CD4-positive, alpha-beta memory T cell (primary cell): Measurements from ENCODE around the gene UTP25. TPM values are rescaled to one million over a fixed set of nuclear protein-coding genes. Genes with fewer than 3 reads are reported as not detected.
"Not testable (repeated sequence)": the region's sequence is repeated elsewhere in the genome, so short reads cannot be mapped to it uniquely, and the experiment has no call there.

Experiments used
- CTCF ChIA-PET: fragments of 350-600 bp; sonication (Branson Sonifier 250); formaldehyde crosslinking; loops from one replicate; lab custom pipeline; 2021; ENCODE audit warnings: inconsistent platforms; ENCODE audit not compliant: partially characterized antibody; lab: Charles Lee
- POLR2A ChIA-PET: fragments of 350-600 bp; sonication (Branson Sonifier 250); formaldehyde crosslinking; loops from one replicate; lab custom pipeline; 2021; ENCODE audit not compliant: partially characterized antibody; lab: Charles Lee
- DNase-seq, 5 donors: peaks; one replicate each; pipeline versions ENCODE4 v3.0.0 to v3.0.0-alpha.2; 2020 to 2022; ENCODE audit warnings: mixed read lengths in 1 of 5
- H3K27ac ChIP-seq: one replicate; pipeline ENCODE4 v1.7.0; 2013; ENCODE audit warnings: low read depth, low read length
- H3K27me3 ChIP-seq: 2 replicates; pipeline ENCODE4 v1.7.0; 2013; ENCODE audit warnings: mild to moderate bottlenecking, low read length, moderate library complexity; ENCODE audit not compliant: insufficient read depth
- H3K36me3 ChIP-seq: 2 replicates; pipeline ENCODE4 v1.7.0; 2013; ENCODE audit warnings: mild to moderate bottlenecking, low read length, moderate library complexity; ENCODE audit not compliant: insufficient read depth
- H3K4me1 ChIP-seq: 2 replicates; pipeline ENCODE4 v1.7.0; 2013; ENCODE audit warnings: mild to moderate bottlenecking, low read length, moderate library complexity; ENCODE audit not compliant: insufficient read depth
- H3K4me3 ChIP-seq, 2 donors: one replicate each; pipeline ENCODE4 v1.7.0; 2013; ENCODE audit warnings: low read length in 2 of 2, mild to moderate bottlenecking in 1 of 2
- H3K9me3 ChIP-seq, 2 donors: one replicate each; pipeline ENCODE4 v1.7.0; 2013; ENCODE audit warnings: low read length in 2 of 2, control low read depth in 1 of 2; ENCODE audit not compliant: control insufficient read depth in 1 of 2
- H3K27ac Mint-ChIP-seq, 7 donors: one replicate each; pipeline ENCODE4 v1.8.0; 2020 to 2021; ENCODE audit warnings: mixed read lengths in 7 of 7, mild to moderate bottlenecking in 6 of 7, inconsistent platforms in 3 of 7, moderate library complexity in 3 of 7
- H3K27me3 Mint-ChIP-seq, 2 donors: one replicate each; pipeline ENCODE4 v1.8.0; 2020 to 2021; ENCODE audit warnings: mixed read lengths in 2 of 2
- H3K36me3 Mint-ChIP-seq, 2 donors: one replicate each; pipeline ENCODE4 v1.8.0; 2020 to 2021; ENCODE audit warnings: mixed read lengths in 2 of 2, inconsistent platforms in 1 of 2, mild to moderate bottlenecking in 1 of 2
- H3K4me1 Mint-ChIP-seq, 4 donors: one replicate each; pipeline ENCODE4 v1.8.0; 2020 to 2021; ENCODE audit warnings: mixed read lengths in 4 of 4, mild to moderate bottlenecking in 1 of 4
- H3K4me3 Mint-ChIP-seq, 8 donors: one replicate each; pipeline ENCODE4 v1.8.0; 2020 to 2021; ENCODE audit warnings: mixed read lengths in 8 of 8, mild to moderate bottlenecking in 7 of 8, moderate library complexity in 6 of 8, inconsistent platforms in 3 of 8
- H3K9me3 Mint-ChIP-seq, 8 donors: one replicate each; pipeline ENCODE4 v1.8.0; 2020 to 2021; ENCODE audit warnings: mixed read lengths in 8 of 8, mild to moderate bottlenecking in 5 of 8, inconsistent platforms in 3 of 8, moderate library complexity in 1 of 8
- intact Hi-C: fragments of 100-400 bp; cut with micrococcal nuclease; formaldehyde crosslinking; loops from one replicate; pipeline ENCODE4 v1.15.1; 2023
- polyA plus RNA-seq, 2 donors: library from polyadenylated mRNA; unstranded; fragments of 300-500 nt; fragmentation: Illumina TruSeq; gene quantifications; one replicate each; pipeline ENCODE4 v1.2.3, GENCODE V29; 2021
- total RNA-seq, 2 experiments: library from RNA; stranded (reverse); gene quantifications; one replicate each; pipeline ENCODE4 v1.2.3, GENCODE V29; 2021

Gene UTP25
- total and polyA plus RNA-seq, 4 experiments from 2014 or later = 3.7 to 13.6 (median 9.4) TPM

- Histone ChIP-seq H3K4me1 (no peaks in the 10 kb centered on the region), H3K4me3 (no peak overlapping the region), H3K27ac (no peak overlapping the region), H3K9me3 (no peaks in the 10 kb centered on the region), H3K36me3 (no peaks in the 10 kb centered on the region), H3K27me3 (no peaks in the 10 kb centered on the region)
- Mint-ChIP-seq H3K4me3 (no peak overlapping the region), H3K27ac (no peak overlapping the region), H3K9me3 (no peaks in the 10 kb centered on the region), H3K36me3 (no peaks in the 10 kb centered on the region), H3K27me3 (peaks cover 32 to 40% of the 10 kb centered on the region in 2 donors), H3K4me1 (no peaks in the 10 kb centered on the region)
- ChIA-PET CTCF (interaction anchor here (1.6 kb wide), 1 partner anchor 23 kb away, joined by 4 read pairs; no protein-coding TSS in a partner anchor), POLR2A (no interaction called here)
- no peak for DNase-seq
- intact Hi-C loops = no loop called here
Measured at GRCh38 chr1:209883341-209883971, 55.7 kb downstream of the UTP25 start.

GRCh38 chr1:209884249-209884648, 56.5 kb downstream of the UTP25 start:
- ChIA-PET POLR2A (no interaction called here), CTCF (interaction anchor here (1.6 kb wide), 1 partner anchor 24 kb away, joined by 4 read pairs; no protein-coding TSS in a partner anchor)
- intact Hi-C loops = no loop called here
- Histone ChIP-seq H3K36me3 (no peaks in the 10 kb centered on the region), H3K9me3 (no peaks in the 10 kb centered on the region), H3K27ac (no peak overlapping the region), H3K4me1 (no peaks in the 10 kb centered on the region), H3K27me3 (no peaks in the 10 kb centered on the region), H3K4me3 (no peak overlapping the region)
- H3K4me1 Mint-ChIP-seq = no peaks in the 10 kb centered on the region
- no peak for DNase-seq
- H3K36me3 Mint-ChIP-seq = no peaks in the 10 kb centered on the region
- no peak overlapping the region for H3K4me3 Mint-ChIP-seq
- no peaks in the 10 kb centered on the region for H3K9me3 Mint-ChIP-seq
- H3K27me3 Mint-ChIP-seq = peaks cover 29 to 35% of the 10 kb centered on the region in 2 donors
- no peak overlapping the region for H3K27ac Mint-ChIP-seq

- no peaks in the 10 kb centered on the region for H3K27me3 ChIP-seq
- ChIA-PET CTCF (interaction anchor here (1.6 kb wide), 1 partner anchor 24 kb away, joined by 4 read pairs; no protein-coding TSS in a partner anchor), POLR2A (no interaction called here)
- H3K4me1 ChIP-seq = no peaks in the 10 kb centered on the region
- intact Hi-C loops = no loop called here
- no peaks in the 10 kb centered on the region for H3K9me3 Mint-ChIP-seq
- no peaks in the 10 kb centered on the region for H3K4me1 Mint-ChIP-seq
- H3K4me3 ChIP-seq = no peak overlapping the region
- no peaks in the 10 kb centered on the region for H3K9me3 ChIP-seq
- peak in 1 of 5 donors; percentile 39 for DNase-seq
- H3K27me3 Mint-ChIP-seq = peaks cover 29 to 35% of the 10 kb centered on the region in 2 donors
- no peak overlapping the region for H3K4me3 Mint-ChIP-seq
- no peaks in the 10 kb centered on the region for H3K36me3 Mint-ChIP-seq
- no peaks in the 10 kb centered on the region for H3K36me3 ChIP-seq
- H3K27ac Mint-ChIP-seq = no peak overlapping the region
- H3K27ac ChIP-seq = no peak overlapping the region
Measured at GRCh38 chr1:209884665-209885117, 56.9 kb downstream of the UTP25 start.

- H3K9me3 Mint-ChIP-seq = no peaks in the 10 kb centered on the region
- H3K4me1 ChIP-seq = no peaks in the 10 kb centered on the region
- intact Hi-C loops = no loop called here
- no peak overlapping the region for H3K4me3 Mint-ChIP-seq
- ChIA-PET POLR2A (no interaction called here), CTCF (no interaction called here)
- H3K4me3 ChIP-seq = no peak overlapping the region
- H3K36me3 ChIP-seq = no peaks in the 10 kb centered on the region
- H3K27ac ChIP-seq = no peak overlapping the region
- no peaks in the 10 kb centered on the region for H3K4me1 Mint-ChIP-seq
- H3K9me3 ChIP-seq = no peaks in the 10 kb centered on the region
- no peak for DNase-seq
- no peak overlapping the region for H3K27ac Mint-ChIP-seq
- no peaks in the 10 kb centered on the region for H3K27me3 ChIP-seq
- H3K36me3 Mint-ChIP-seq = no peaks in the 10 kb centered on the region
- peaks cover 26 to 31% of the 10 kb centered on the region in 2 donors for H3K27me3 Mint-ChIP-seq
Measured at GRCh38 chr1:209885403-209886218, 57.8 kb downstream of the UTP25 start.

- H3K4me3 ChIP-seq = no peak overlapping the region
- H3K4me1 ChIP-seq = no peaks in the 10 kb centered on the region
- no peak overlapping the region for H3K4me3 Mint-ChIP-seq
- no peaks in the 10 kb centered on the region for H3K9me3 ChIP-seq
- DNase-seq = no peak
- no peaks in the 10 kb centered on the region for H3K4me1 Mint-ChIP-seq
- no peaks in the 10 kb centered on the region for H3K9me3 Mint-ChIP-seq
- intact Hi-C loops = no loop called here
- no peaks in the 10 kb centered on the region for H3K36me3 ChIP-seq
- ChIA-PET POLR2A (no interaction called here), CTCF (no interaction called here)
- peaks cover 25 to 31% of the 10 kb centered on the region in 2 donors for H3K27me3 Mint-ChIP-seq
- H3K27ac ChIP-seq = no peak overlapping the region
- no peaks in the 10 kb centered on the region for H3K27me3 ChIP-seq
- H3K27ac Mint-ChIP-seq = no peak overlapping the region
- H3K36me3 Mint-ChIP-seq = no peaks in the 10 kb centered on the region
Measured at GRCh38 chr1:209886219-209886536, 58.4 kb downstream of the UTP25 start.

GRCh38 chr1:209888291-209889076, 60.7 kb downstream of the UTP25 start:
- H3K27ac ChIP-seq, DNase-seq, H3K36me3 Mint-ChIP-seq, H3K27me3 ChIP-seq, H3K4me3 Mint-ChIP-seq, H3K9me3 Mint-ChIP-seq, H3K36me3 ChIP-seq, H3K4me1 ChIP-seq, intact Hi-C loops, H3K4me3 ChIP-seq, POLR2A ChIA-PET, H3K27ac Mint-ChIP-seq, H3K4me1 Mint-ChIP-seq, H3K9me3 ChIP-seq: not testable (repeated sequence)
- H3K27me3 Mint-ChIP-seq = peaks cover 20 to 25% of the 10 kb centered on the region in 2 donors
- CTCF ChIA-PET = interaction anchor here (0.8 kb wide), 1 partner anchor 321 kb away, joined by 3 read pairs; no protein-coding TSS in a partner anchor

- Histone ChIP-seq H3K27me3 (no peaks in the 10 kb centered on the region), H3K4me1 (no peaks in the 10 kb centered on the region), H3K36me3 (no peaks in the 10 kb centered on the region), H3K4me3 (no peak overlapping the region), H3K27ac (no peak overlapping the region), H3K9me3 (no peaks in the 10 kb centered on the region)
- intact Hi-C loops = no loop called here
- POLR2A ChIA-PET = no interaction called here
- H3K9me3 Mint-ChIP-seq = no peaks in the 10 kb centered on the region
- H3K36me3 Mint-ChIP-seq = no peaks in the 10 kb centered on the region
- no peak overlapping the region for H3K27ac Mint-ChIP-seq
- no peak for DNase-seq
- H3K27me3 Mint-ChIP-seq = peaks cover 20 to 25% of the 10 kb centered on the region in 2 donors
- H3K4me3 Mint-ChIP-seq = no peak overlapping the region
- CTCF ChIA-PET = no interaction called here
- no peaks in the 10 kb centered on the region for H3K4me1 Mint-ChIP-seq
Measured at GRCh38 chr1:209889077-209889418, 61.3 kb downstream of the UTP25 start.
